Measurements from ENCODE around the gene DPPA4.

- TF ChIP-seq, protein P1, sequence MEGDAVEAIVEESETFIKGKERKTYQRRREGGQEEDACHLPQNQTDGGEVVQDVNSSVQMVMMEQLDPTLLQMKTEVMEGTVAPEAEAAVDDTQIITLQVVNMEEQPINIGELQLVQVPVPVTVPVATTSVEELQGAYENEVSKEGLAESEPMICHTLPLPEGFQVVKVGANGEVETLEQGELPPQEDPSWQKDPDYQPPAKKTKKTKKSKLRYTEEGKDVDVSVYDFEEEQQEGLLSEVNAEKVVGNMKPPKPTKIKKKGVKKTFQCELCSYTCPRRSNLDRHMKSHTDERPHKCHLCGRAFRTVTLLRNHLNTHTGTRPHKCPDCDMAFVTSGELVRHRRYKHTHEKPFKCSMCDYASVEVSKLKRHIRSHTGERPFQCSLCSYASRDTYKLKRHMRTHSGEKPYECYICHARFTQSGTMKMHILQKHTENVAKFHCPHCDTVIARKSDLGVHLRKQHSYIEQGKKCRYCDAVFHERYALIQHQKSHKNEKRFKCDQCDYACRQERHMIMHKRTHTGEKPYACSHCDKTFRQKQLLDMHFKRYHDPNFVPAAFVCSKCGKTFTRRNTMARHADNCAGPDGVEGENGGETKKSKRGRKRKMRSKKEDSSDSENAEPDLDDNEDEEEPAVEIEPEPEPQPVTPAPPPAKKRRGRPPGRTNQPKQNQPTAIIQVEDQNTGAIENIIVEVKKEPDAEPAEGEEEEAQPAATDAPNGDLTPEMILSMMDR (IDR thresholded peaks at IDR 0.05) = no peak
- TF ChIP-seq POLR2A (IDR thresholded peaks at IDR 0.05) = no peak
Measured at GRCh38 chr3:109346099-109346498, 8.8 kb upstream of the DPPA4 start.

Measured in tibial nerve (tissue), 3 donors.